MM.1S (cell line): Measurements from ENCODE around the gene LIMS2.

Source experiments
- DNase-seq: peaks from one replicate; pipeline ENCODE4 v3.0.0-alpha.2; 2015
- H2AFZ ChIP-seq: fragments of 300-600 bp; sonication (generic); 2 replicates; pipeline ENCODE4 v1.6.0; 2016; ENCODE audit warnings: antibody characterized with exemption, low read length
- H3F3A ChIP-seq: fragments of 300-600 bp; sonication (generic); 2 replicates; pipeline ENCODE4 v1.6.1; 2016; ENCODE audit warnings: mild to moderate bottlenecking, antibody characterized with exemption, low read length, moderate library complexity, mixed read lengths; ENCODE audit not compliant: insufficient read depth
- H3K27ac ChIP-seq: fragments of 300-600 bp; sonication (generic); 2 replicates; pipeline ENCODE4 v1.5.1; 2016; ENCODE audit warnings: mild to moderate bottlenecking, low read length
- H3K27me3 ChIP-seq: fragments of 300-600 bp; sonication (generic); replicated peaks from 2 replicates; pipeline ENCODE4 v1.6.0; 2016; ENCODE audit warnings: low read length; ENCODE audit not compliant: insufficient read depth
- H3K36me3 ChIP-seq: fragments of 300-600 bp; sonication (generic); replicated peaks from 2 replicates; pipeline ENCODE4 v1.6.1; 2016; ENCODE audit warnings: mild to moderate bottlenecking, low read length, mixed read lengths; ENCODE audit not compliant: insufficient read depth
- H3K4me1 ChIP-seq: fragments of 300-600 bp; sonication (generic); 2 replicates; pipeline ENCODE4 v1.6.1; 2016; ENCODE audit warnings: low read length, mixed read lengths
- H3K4me2 ChIP-seq: fragments of 300-600 bp; sonication (generic); 2 replicates; pipeline ENCODE4 v1.6.0; 2016; ENCODE audit warnings: low read depth, low read length
- H3K4me3 ChIP-seq: fragments of 300-600 bp; sonication (generic); 2 replicates; pipeline ENCODE4 v1.5.1; 2016; ENCODE audit warnings: low read length, mixed read lengths
- H3K79me2 ChIP-seq: fragments of 300-600 bp; sonication (generic); 2 replicates; pipeline ENCODE4 v1.6.1; 2016; ENCODE audit warnings: mixed run types, low read length, mixed read lengths
- H3K9ac ChIP-seq: fragments of 300-600 bp; sonication (generic); 2 replicates; pipeline ENCODE4 v1.6.1; 2016; ENCODE audit warnings: low read length, mixed read lengths
- H3K9me2 ChIP-seq: fragments of 300-600 bp; sonication (generic); replicated peaks from 2 replicates; pipeline ENCODE4 v1.6.1; 2016; ENCODE audit warnings: mild to moderate bottlenecking, low read length, mixed read lengths; ENCODE audit not compliant: insufficient read depth
- H3K9me3 ChIP-seq: fragments of 300-600 bp; sonication (generic); replicated peaks from 2 replicates; pipeline ENCODE4 v1.6.1; 2016; ENCODE audit warnings: mild to moderate bottlenecking, low read length, mixed read lengths; ENCODE audit not compliant: insufficient read depth
- H4K20me1 ChIP-seq: fragments of 300-600 bp; sonication (generic); 2 replicates; pipeline ENCODE4 v1.6.1; 2016; ENCODE audit warnings: mild to moderate bottlenecking, low read length, moderate library complexity, mixed read lengths; ENCODE audit not compliant: insufficient read depth
- CTCF ChIP-seq: fragments of 300-600 bp; sonication (generic); IDR thresholded peaks from 2 replicates; pipeline ENCODE4 v1.5.1; 2016; ENCODE audit warnings: antibody characterized with exemption, low read length, mixed read lengths
- EZH2 ChIP-seq: fragments of 300-600 bp; sonication (generic); optimal IDR thresholded peaks from 2 replicates; pipeline ENCODE3; 2017; ENCODE audit warnings: low read depth, mild to moderate bottlenecking, antibody characterized with exemption, low read length, mixed read lengths
- EZH2phosphoT487 ChIP-seq: fragments of 300-600 bp; sonication (generic); IDR thresholded peaks from 2 replicates; pipeline ENCODE4 v1.6.1; 2018; ENCODE audit warnings: antibody characterized with exemption, low read length

Gene LIMS2

GRCh38 chr2:127672341-127673224 lies 2.7 kb downstream of the LIMS2 start:
- Histone ChIP-seq H3K27ac (no peak overlapping the region), H3K79me2 (no peaks in the 10 kb centered on the region), H2AFZ (no peak overlapping the region), H4K20me1 (no peaks in the 10 kb centered on the region), H3K4me3 (no peak overlapping the region), H3K4me1 (no peaks in the 10 kb centered on the region), H3K9me2 (no peaks in the 10 kb centered on the region), H3K36me3 (no peaks in the 10 kb centered on the region), H3K9ac (no peak overlapping the region), H3F3A (no peaks in the 10 kb centered on the region), H3K27me3 (peaks cover 43% of the 10 kb centered on the region), H3K4me2 (no peak overlapping the region), H3K9me3 (no peaks in the 10 kb centered on the region)
- no peak for TF ChIP-seq EZH2phosphoT487
- no peak for TF ChIP-seq CTCF
- TF ChIP-seq EZH2: no peak
- no peak for DNase-seq

- no peak overlapping the region for H3K9ac ChIP-seq
- no peak overlapping the region for H3K4me3 ChIP-seq
- TF ChIP-seq CTCF (no peak), EZH2 (no peak), EZH2phosphoT487 (no peak)
- no peaks in the 10 kb centered on the region for H3F3A ChIP-seq
- DNase-seq: no peak
- H3K9me3 ChIP-seq: no peaks in the 10 kb centered on the region
- H3K4me1 ChIP-seq: no peaks in the 10 kb centered on the region
- H3K36me3 ChIP-seq: no peaks in the 10 kb centered on the region
- H3K9me2 ChIP-seq: no peaks in the 10 kb centered on the region
- H3K27me3 ChIP-seq: peaks cover 38% of the 10 kb centered on the region
- no peak overlapping the region for H2AFZ ChIP-seq
- H3K27ac ChIP-seq: no peak overlapping the region
- no peak overlapping the region for H3K4me2 ChIP-seq
- H3K79me2 ChIP-seq: no peaks in the 10 kb centered on the region
- no peaks in the 10 kb centered on the region for H4K20me1 ChIP-seq
These were observed 3.6 kb downstream of the LIMS2 start for GRCh38 chr2:127671557-127672302.

GRCh38 chr2:127670957-127671290 lies 4.4 kb downstream of the LIMS2 start:
- no peak overlapping the region for H2AFZ ChIP-seq
- peaks cover 30% of the 10 kb centered on the region for H3K27me3 ChIP-seq
- H3K36me3 ChIP-seq: no peaks in the 10 kb centered on the region
- DNase-seq: no peak
- no peaks in the 10 kb centered on the region for H3F3A ChIP-seq
- H3K27ac ChIP-seq: no peak overlapping the region
- H3K9me2 ChIP-seq: no peaks in the 10 kb centered on the region
- no peaks in the 10 kb centered on the region for H3K9me3 ChIP-seq
- no peak overlapping the region for H3K4me3 ChIP-seq
- no peaks in the 10 kb centered on the region for H3K4me1 ChIP-seq
- no peak overlapping the region for H3K9ac ChIP-seq
- H3K4me2 ChIP-seq: no peak overlapping the region
- TF ChIP-seq EZH2phosphoT487 (no peak), EZH2 (no peak), CTCF (no peak)
- no peaks in the 10 kb centered on the region for H3K79me2 ChIP-seq
- no peaks in the 10 kb centered on the region for H4K20me1 ChIP-seq
